Uterus (tissue), 2 donors: Measurements from ENCODE around the gene CPT1A.

Experiments
- CTCF ChIP-seq, 4 experiments: fragments of 200-600 bp in 2 of 4; fragments of 450-650 bp in 2 of 4; sonication (generic) in 2 of 4; IDR thresholded peaks; one replicate each; pipeline ENCODE4 v1.5.1; 2016 to 2019; ENCODE audit warnings: antibody characterized with exemption in 4 of 4, mild to moderate bottlenecking in 2 of 4, moderate library complexity in 1 of 4
- POLR2A ChIP-seq, 2 donors: fragments of 450-650 bp; IDR thresholded peaks; one replicate each; pipeline ENCODE4 v1.6.1; 2016; ENCODE audit warnings: antibody characterized with exemption in 2 of 2, mild to moderate bottlenecking in 1 of 2, moderate library complexity in 1 of 2

GRCh38 chr11:68878022-68878421, 36.3 kb upstream of the CPT1A start:
- TF ChIP-seq POLR2A (IDR thresholded peaks at IDR 0.05) (no peak), CTCF (IDR thresholded peaks at IDR 0.05) (no peak)
